ENCODE data around the gene XPC.

GRCh38 chr3:14222457-14222856 is 44.1 kb upstream of the XPC start:
- TF ChIP-seq CTCF (IDR thresholded peaks at IDR 0.05), result no peak
- no peak for TF ChIP-seq POLR2A (IDR thresholded peaks at IDR 0.05)

Measured in right lobe of liver (tissue), 4 donors.